Neural progenitor cell (in vitro differentiated cells): ENCODE measurements around the gene PRTFDC1. TPM values are rescaled to one million over a fixed set of nuclear protein-coding genes. Genes with fewer than 3 reads are reported as not detected.

Experiments used
- DNase-seq: peaks from one replicate; pipeline ENCODE4 v3.0.0-alpha.2; 2016; ENCODE audit warnings: low spot score
- H2AFZ ChIP-seq: fragments of 200-600 bp; sonication (generic); replicated peaks from 2 replicates; pipeline ENCODE4 v1.6.1; 2016; ENCODE audit warnings: antibody characterized with exemption
- H3F3A ChIP-seq: fragments of 200-600 bp; sonication (generic); 2 replicates; pipeline ENCODE4 v1.6.1; 2016; ENCODE audit warnings: antibody characterized with exemption, low read depth
- H3K27ac ChIP-seq: fragments of 200-600 bp; sonication (generic); 2 replicates; pipeline ENCODE4 v1.5.1; 2016; ENCODE audit warnings: mild to moderate bottlenecking
- H3K27me3 ChIP-seq: fragments of 200-600 bp; sonication (generic); 2 replicates; pipeline ENCODE4 v1.6.1; 2016; ENCODE audit warnings: mild to moderate bottlenecking, moderate library complexity
- H3K36me3 ChIP-seq: fragments of 200-600 bp; sonication (generic); 2 replicates; pipeline ENCODE4 v1.5.1; 2016
- H3K4me1 ChIP-seq: fragments of 200-600 bp; sonication (generic); 2 replicates; pipeline ENCODE4 v1.6.1; 2016; ENCODE audit warnings: mixed run types
- H3K4me2 ChIP-seq: fragments of 200-600 bp; sonication (generic); 2 replicates; pipeline ENCODE4 v1.6.1; 2016
- H3K4me3 ChIP-seq: fragments of 200-600 bp; sonication (generic); 2 replicates; pipeline ENCODE4 v1.5.1; 2016
- H3K79me2 ChIP-seq: fragments of 200-600 bp; sonication (generic); 2 replicates; pipeline ENCODE4 v1.6.1; 2016; ENCODE audit warnings: low read depth
- H3K9ac ChIP-seq: fragments of 200-600 bp; sonication (generic); 2 replicates; pipeline ENCODE4 v1.6.1; 2016
- H3K9me3 ChIP-seq: fragments of 200-600 bp; sonication (generic); 2 replicates; pipeline ENCODE4 v1.5.1; 2016; ENCODE audit warnings: low read depth
- H4K20me1 ChIP-seq: fragments of 200-600 bp; sonication (generic); 2 replicates; pipeline ENCODE4 v1.6.1; 2016; ENCODE audit warnings: low read depth
- H3K27ac Mint-ChIP-seq: 3 replicates; pipeline ENCODE4 v1.8.0; 2021; ENCODE audit warnings: mixed read lengths
- H3K27me3 Mint-ChIP-seq: 2 replicates; pipeline ENCODE4 v1.8.0; 2022; ENCODE audit warnings: low read depth, mild to moderate bottlenecking, inconsistent platforms, moderate library complexity, mixed read lengths; ENCODE audit not compliant: insufficient read depth
- H3K36me3 Mint-ChIP-seq: 3 replicates; pipeline ENCODE4 v1.8.0; 2021; ENCODE audit warnings: mixed read lengths
- H3K4me1 Mint-ChIP-seq: 3 replicates; pipeline ENCODE4 v1.8.0; 2021; ENCODE audit warnings: mixed read lengths
- H3K4me3 Mint-ChIP-seq: 3 replicates; pipeline ENCODE4 v1.8.0; 2021; ENCODE audit warnings: mild to moderate bottlenecking, moderate library complexity, mixed read lengths
- H3K9me3 Mint-ChIP-seq: 3 replicates; pipeline ENCODE4 v1.8.0; 2020; ENCODE audit warnings: mixed read lengths
- EZH2 ChIP-seq: fragments of 200-600 bp; sonication (generic); IDR thresholded peaks from 2 replicates; pipeline ENCODE4 v1.6.1; 2017; ENCODE audit warnings: antibody characterized with exemption, mild to moderate bottlenecking, moderate library complexity
- EZH2phosphoT487 ChIP-seq: fragments of 200-600 bp; sonication (generic); IDR thresholded peaks from 2 replicates; pipeline ENCODE4 v1.6.1; 2017; ENCODE audit warnings: antibody characterized with exemption
- total RNA-seq: library from RNA; depleted of rRNA; stranded (reverse); fragments of >200 nt; gene quantifications from 2 replicates; pipeline ENCODE4 v1.2.3, GENCODE V29; 2015; ENCODE audit warnings: low replicate concordance
- TF ChIP-seq, protein P1 (sequence below): fragments of 200-600 bp; sonication (generic); IDR thresholded peaks from 2 replicates; pipeline ENCODE4 v1.5.1; 2017; ENCODE audit warnings: antibody characterized with exemption, mild to moderate bottlenecking

Gene PRTFDC1
- total RNA-seq, 1 donor from 2014 or later = 37.7 TPM

DNA sequence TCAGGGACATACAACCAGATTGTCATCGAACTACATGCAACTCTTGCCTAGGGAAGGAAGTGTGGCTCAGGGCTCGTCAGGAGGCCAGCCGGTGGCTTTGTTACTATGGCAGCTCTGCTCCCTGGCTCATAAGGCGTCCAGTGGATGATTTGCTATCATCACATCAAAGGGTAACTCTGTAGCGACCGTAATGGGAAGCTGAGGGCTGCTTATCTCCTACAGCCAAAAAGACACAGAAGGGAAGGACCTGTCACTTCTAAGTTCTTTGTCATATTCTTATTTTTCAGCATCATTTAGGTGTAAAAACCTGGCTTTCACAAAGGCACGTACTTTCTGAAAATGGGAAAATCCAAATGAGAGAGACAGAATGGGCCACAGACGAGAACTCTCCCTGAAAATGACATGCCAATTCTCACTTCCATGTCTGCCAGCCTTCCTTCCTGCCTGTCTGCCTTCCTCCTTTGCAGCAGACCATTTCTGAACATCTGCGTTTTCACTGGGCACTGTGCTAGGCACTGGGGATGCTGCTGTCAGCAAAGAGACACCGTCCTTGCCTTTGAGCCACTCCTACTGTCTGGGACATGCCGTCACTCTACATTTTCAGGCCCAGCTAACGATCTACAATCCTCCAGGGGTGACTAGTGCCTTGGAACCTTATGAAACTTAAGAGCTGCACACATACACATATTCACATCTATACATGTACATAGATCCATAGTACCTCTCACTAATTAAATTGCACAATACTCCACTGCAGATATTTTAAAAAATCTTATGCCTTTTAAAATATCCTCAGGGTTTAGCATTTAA, 36.6 kb upstream of the PRTFDC1 start:
- H3K4me1 ChIP-seq = peaks cover 3% of the 10 kb centered on the region
- no peaks in the 10 kb centered on the region for H3K9me3 ChIP-seq
- no peak for DNase-seq
- H3K36me3 Mint-ChIP-seq = peaks cover 1% of the 10 kb centered on the region
- H3K79me2 ChIP-seq = no peaks in the 10 kb centered on the region
- no peak overlapping the region for H3K4me3 ChIP-seq
- H3K9me3 Mint-ChIP-seq = no peaks in the 10 kb centered on the region
- H3K4me1 Mint-ChIP-seq = peaks cover 20% of the 10 kb centered on the region
- no peak overlapping the region for H3K4me3 Mint-ChIP-seq
- no peak for TF ChIP-seq EZH2
- TF ChIP-seq, protein P1, sequence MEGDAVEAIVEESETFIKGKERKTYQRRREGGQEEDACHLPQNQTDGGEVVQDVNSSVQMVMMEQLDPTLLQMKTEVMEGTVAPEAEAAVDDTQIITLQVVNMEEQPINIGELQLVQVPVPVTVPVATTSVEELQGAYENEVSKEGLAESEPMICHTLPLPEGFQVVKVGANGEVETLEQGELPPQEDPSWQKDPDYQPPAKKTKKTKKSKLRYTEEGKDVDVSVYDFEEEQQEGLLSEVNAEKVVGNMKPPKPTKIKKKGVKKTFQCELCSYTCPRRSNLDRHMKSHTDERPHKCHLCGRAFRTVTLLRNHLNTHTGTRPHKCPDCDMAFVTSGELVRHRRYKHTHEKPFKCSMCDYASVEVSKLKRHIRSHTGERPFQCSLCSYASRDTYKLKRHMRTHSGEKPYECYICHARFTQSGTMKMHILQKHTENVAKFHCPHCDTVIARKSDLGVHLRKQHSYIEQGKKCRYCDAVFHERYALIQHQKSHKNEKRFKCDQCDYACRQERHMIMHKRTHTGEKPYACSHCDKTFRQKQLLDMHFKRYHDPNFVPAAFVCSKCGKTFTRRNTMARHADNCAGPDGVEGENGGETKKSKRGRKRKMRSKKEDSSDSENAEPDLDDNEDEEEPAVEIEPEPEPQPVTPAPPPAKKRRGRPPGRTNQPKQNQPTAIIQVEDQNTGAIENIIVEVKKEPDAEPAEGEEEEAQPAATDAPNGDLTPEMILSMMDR = no peak
- TF ChIP-seq EZH2phosphoT487 = no peak
- no peaks in the 10 kb centered on the region for H3K27me3 ChIP-seq
- H3K9ac ChIP-seq = no peak overlapping the region
- no peak overlapping the region for H3K4me2 ChIP-seq
- H3K27ac ChIP-seq = no peak overlapping the region
- no peaks in the 10 kb centered on the region for H3F3A ChIP-seq
- no peak overlapping the region for H2AFZ ChIP-seq
- H3K27me3 Mint-ChIP-seq = peaks cover 3% of the 10 kb centered on the region
- no peaks in the 10 kb centered on the region for H3K36me3 ChIP-seq
- H3K27ac Mint-ChIP-seq = peak overlapping the region; percentile 18
- H4K20me1 ChIP-seq = no peaks in the 10 kb centered on the region

DNA sequence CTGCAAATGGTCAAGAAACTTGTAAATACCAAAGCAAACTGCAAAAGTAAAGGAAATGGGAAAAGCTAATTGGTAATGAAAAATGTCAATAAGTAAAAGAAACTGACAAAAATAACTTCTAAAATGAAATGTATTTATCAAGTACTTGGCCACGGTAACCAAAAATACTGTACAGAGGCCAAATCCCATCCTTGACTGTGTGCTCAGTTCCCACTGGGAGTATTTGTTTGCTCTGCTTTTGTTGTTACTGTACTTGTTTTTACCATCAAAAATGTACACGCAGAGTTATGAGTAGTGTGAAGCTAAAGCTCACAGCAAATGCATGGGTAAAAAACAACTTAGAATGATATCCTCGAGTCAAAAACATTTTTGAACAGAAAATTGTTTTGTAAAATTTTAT, 32.5 kb upstream of the PRTFDC1 start:
- H2AFZ ChIP-seq = no peak overlapping the region
- H3K9me3 ChIP-seq = no peaks in the 10 kb centered on the region
- Mint-ChIP-seq H3K27me3 (no peaks in the 10 kb centered on the region), H3K27ac (no peak overlapping the region), H3K9me3 (no peaks in the 10 kb centered on the region), H3K4me1 (peaks cover 20% of the 10 kb centered on the region), H3K36me3 (peaks cover 1% of the 10 kb centered on the region), H3K4me3 (no peak overlapping the region)
- H3K27ac ChIP-seq = no peak overlapping the region
- H3K27me3 ChIP-seq = no peaks in the 10 kb centered on the region
- H3K79me2 ChIP-seq = no peaks in the 10 kb centered on the region
- peaks cover 3% of the 10 kb centered on the region for H3K4me1 ChIP-seq
- H3K4me3 ChIP-seq = no peak overlapping the region
- H3K4me2 ChIP-seq = no peak overlapping the region
- no peak overlapping the region for H3K9ac ChIP-seq
- H3K36me3 ChIP-seq = no peaks in the 10 kb centered on the region
- H3F3A ChIP-seq = no peaks in the 10 kb centered on the region
- H4K20me1 ChIP-seq = no peaks in the 10 kb centered on the region
- no peak for TF ChIP-seq EZH2
- TF ChIP-seq EZH2phosphoT487 = no peak
- TF ChIP-seq, protein P1 = no peak
- DNase-seq = no peak

DNA sequence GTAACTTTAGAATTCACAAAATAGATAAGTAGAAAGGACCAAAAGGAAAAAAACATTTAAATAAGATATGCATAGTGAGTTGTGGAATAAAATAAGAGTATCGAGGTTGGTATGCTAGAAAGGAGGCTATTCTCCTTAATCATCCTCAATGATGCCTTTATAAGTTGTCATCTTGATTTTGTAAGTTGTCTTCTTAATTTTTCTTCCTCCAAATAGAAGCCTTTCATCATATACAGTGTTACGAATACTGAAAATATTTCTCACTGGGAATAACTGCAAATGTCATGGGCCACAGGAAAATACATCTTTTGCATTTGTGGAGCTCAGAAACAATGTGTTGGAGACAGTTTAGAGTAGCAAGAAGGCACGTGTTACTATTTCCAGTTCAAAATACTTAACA, 31.5 kb upstream of the PRTFDC1 start:
- no peak overlapping the region for H3K27ac Mint-ChIP-seq
- no peak overlapping the region for H3K4me3 Mint-ChIP-seq
- no peak for DNase-seq
- no peak overlapping the region for H3K4me3 ChIP-seq
- H3K9ac ChIP-seq = no peak overlapping the region
- H3K4me1 Mint-ChIP-seq = peaks cover 15% of the 10 kb centered on the region
- no peaks in the 10 kb centered on the region for H3F3A ChIP-seq
- H4K20me1 ChIP-seq = no peaks in the 10 kb centered on the region
- no peaks in the 10 kb centered on the region for H3K27me3 ChIP-seq
- H3K9me3 ChIP-seq = no peaks in the 10 kb centered on the region
- H3K36me3 ChIP-seq = no peaks in the 10 kb centered on the region
- H3K4me2 ChIP-seq = no peak overlapping the region
- no peaks in the 10 kb centered on the region for H3K9me3 Mint-ChIP-seq
- TF ChIP-seq EZH2phosphoT487 (no peak), EZH2 (no peak)
- TF ChIP-seq, protein P1 = no peak
- H3K27me3 Mint-ChIP-seq = no peaks in the 10 kb centered on the region
- H3K27ac ChIP-seq = no peak overlapping the region
- peaks cover 1% of the 10 kb centered on the region for H3K36me3 Mint-ChIP-seq
- H3K4me1 ChIP-seq = peaks cover 3% of the 10 kb centered on the region
- H2AFZ ChIP-seq = no peak overlapping the region
- no peaks in the 10 kb centered on the region for H3K79me2 ChIP-seq
